Activated naive CD8-positive, alpha-beta T cell (primary cell): ENCODE data around the gene C1GALT1C1.

Experiments
- H3K27ac Mint-ChIP-seq: one replicate; pipeline ENCODE4 v1.8.0; 2021; ENCODE audit warnings: mixed read lengths
- H3K27me3 Mint-ChIP-seq: one replicate; pipeline ENCODE4 v1.8.0; 2021; ENCODE audit warnings: mixed read lengths
- H3K36me3 Mint-ChIP-seq: one replicate; pipeline ENCODE4 v1.8.0; 2021; ENCODE audit warnings: mixed read lengths
- H3K4me1 Mint-ChIP-seq: one replicate; pipeline ENCODE4 v1.8.0; 2021; ENCODE audit warnings: low read depth, mixed read lengths
- H3K4me3 Mint-ChIP-seq: one replicate; pipeline ENCODE4 v1.8.0; 2021; ENCODE audit warnings: mild to moderate bottlenecking, mixed read lengths
- H3K9me3 Mint-ChIP-seq: one replicate; pipeline ENCODE4 v1.8.0; 2021; ENCODE audit warnings: low read depth, mixed read lengths

C1GALT1C1 gene

DNA sequence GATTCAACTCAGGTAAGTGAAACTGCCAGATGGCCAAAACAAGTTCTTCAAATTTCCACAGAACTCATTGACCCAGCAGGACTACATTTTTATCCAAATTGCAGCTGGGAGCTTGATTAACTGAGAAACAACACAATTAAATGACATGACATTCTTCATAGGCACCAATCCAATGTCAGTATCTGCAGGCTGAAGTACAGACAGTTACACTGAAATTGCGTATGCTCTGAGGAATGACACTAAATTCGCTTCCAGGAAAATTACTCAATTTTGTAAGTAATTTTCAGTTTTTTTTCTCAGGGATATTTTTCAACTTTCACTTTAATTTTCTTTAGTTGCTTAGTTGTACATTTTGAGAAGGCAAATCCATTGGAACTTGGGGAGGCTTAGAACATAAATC lies 4.5 kb downstream of the C1GALT1C1 start:
- no peaks in the 10 kb centered on the region for H3K27me3 Mint-ChIP-seq
- no peaks in the 10 kb centered on the region for H3K36me3 Mint-ChIP-seq
- H3K27ac Mint-ChIP-seq: no peak overlapping the region
- no peak overlapping the region for H3K4me3 Mint-ChIP-seq
- peaks cover 19% of the 10 kb centered on the region for H3K4me1 Mint-ChIP-seq
- H3K9me3 Mint-ChIP-seq: no peaks in the 10 kb centered on the region

GRCh38 chrX:120617996-120618630 lies 11.7 kb downstream of the C1GALT1C1 start:
- H3K27ac Mint-ChIP-seq: no peak overlapping the region
- H3K9me3 Mint-ChIP-seq: no peaks in the 10 kb centered on the region
- H3K36me3 Mint-ChIP-seq: peaks cover 5% of the 10 kb centered on the region
- no peaks in the 10 kb centered on the region for H3K27me3 Mint-ChIP-seq
- peaks cover 1% of the 10 kb centered on the region for H3K4me1 Mint-ChIP-seq
- H3K4me3 Mint-ChIP-seq: no peak overlapping the region

- Mint-ChIP-seq H3K27me3 (no peaks in the 10 kb centered on the region), H3K9me3 (no peaks in the 10 kb centered on the region), H3K4me3 (no peak overlapping the region), H3K27ac (no peak overlapping the region), H3K4me1 (peaks cover 1% of the 10 kb centered on the region), H3K36me3 (peaks cover 5% of the 10 kb centered on the region)
Measured at GRCh38 chrX:120614816-120615215, 15.0 kb downstream of the C1GALT1C1 start.

GRCh38 chrX:120612086-120612485 lies 17.8 kb downstream of the C1GALT1C1 start:
- Mint-ChIP-seq H3K9me3 (no peaks in the 10 kb centered on the region), H3K4me1 (no peaks in the 10 kb centered on the region), H3K27ac (no peak overlapping the region), H3K27me3 (no peaks in the 10 kb centered on the region), H3K4me3 (no peak overlapping the region), H3K36me3 (peaks cover 3% of the 10 kb centered on the region)

GRCh38 chrX:120604361-120604782 lies 25.5 kb downstream of the C1GALT1C1 start:
- H3K9me3 Mint-ChIP-seq: no peaks in the 10 kb centered on the region
- peak overlapping the region; percentile 98 for H3K4me3 Mint-ChIP-seq
- no peaks in the 10 kb centered on the region for H3K36me3 Mint-ChIP-seq
- H3K4me1 Mint-ChIP-seq: peaks cover 9% of the 10 kb centered on the region
- H3K27me3 Mint-ChIP-seq: no peaks in the 10 kb centered on the region
- peak overlapping the region; percentile 98 for H3K27ac Mint-ChIP-seq

DNA sequence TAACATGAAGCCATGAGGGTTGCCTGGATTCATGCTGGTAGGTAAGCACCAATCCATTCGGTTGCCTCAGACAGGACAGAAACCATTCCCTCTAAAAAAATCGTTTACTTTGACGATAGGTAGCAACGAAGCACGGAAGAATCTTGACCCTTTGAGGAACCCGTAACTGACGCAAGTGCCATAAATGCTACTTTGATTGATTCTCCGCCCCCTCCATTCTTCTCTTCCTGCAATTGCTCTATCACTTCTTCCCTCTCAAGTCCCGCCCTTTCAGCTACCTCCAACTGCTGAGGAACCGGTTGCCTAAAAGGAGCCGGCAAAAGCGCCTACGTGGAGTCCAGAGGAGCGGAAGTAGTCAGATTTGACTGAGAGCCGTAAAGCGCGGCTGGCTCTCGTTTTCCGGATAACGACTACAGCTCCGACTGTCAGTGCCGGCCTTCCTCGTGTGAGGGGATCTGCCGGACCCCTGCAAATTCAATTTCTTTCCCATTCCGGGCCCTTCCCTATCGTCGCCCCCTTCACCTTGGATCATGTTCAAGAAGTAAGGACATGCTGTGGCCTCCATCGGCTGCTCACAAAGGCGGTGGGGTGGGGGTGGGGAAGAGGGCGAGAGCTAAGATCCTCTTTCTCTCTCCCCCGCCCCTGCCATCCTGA lies 26.0 kb downstream of the C1GALT1C1 start, which contains the start of gene MCTS1:
Gene MCTS1 (plus strand): TSS at position 395 of the 654 bp plus-strand sequence. CDS start 136 bp downstream, at position 531.
- Mint-ChIP-seq H3K27me3 (no peaks in the 10 kb centered on the region), H3K4me1 (peaks cover 9% of the 10 kb centered on the region), H3K36me3 (no peaks in the 10 kb centered on the region), H3K4me3 (peak within 1 kb of the TSS; percentile 98), H3K9me3 (no peaks in the 10 kb centered on the region), H3K27ac (peak within 1 kb of the TSS; percentile 98)

GRCh38 chrX:120585702-120586101 lies 44.2 kb downstream of the C1GALT1C1 start:
- Mint-ChIP-seq H3K4me1 (peaks cover 2% of the 10 kb centered on the region), H3K27me3 (peaks cover 4% of the 10 kb centered on the region), H3K36me3 (no peaks in the 10 kb centered on the region), H3K4me3 (no peak overlapping the region), H3K27ac (no peak overlapping the region), H3K9me3 (no peaks in the 10 kb centered on the region)
